HUDEP-2 (cell line): Measurements from ENCODE around the gene MYOZ3.

ENCODE experiments used
- DNase-seq, 76 experiments: peaks; one replicate each; lab custom pipeline; 2025; ENCODE audit not compliant: unreplicated experiment in 76 of 76; lab: John Stamatoyannopoulos, UW

The MYOZ3 gene

GRCh38 chr5:150656191-150657132, 4.6 kb upstream of the MYOZ3 start:
- peak in 41 of 76 experiments; percentile 6 to 64 (median 37) for DNase-seq

- no peak for DNase-seq
Observed at GRCh38 chr5:150658121-150658520, 2.9 kb upstream of the MYOZ3 start.

GRCh38 chr5:150658699-150659265, 2.3 kb upstream of the MYOZ3 start:
- no peak for DNase-seq

- DNase-seq = no peak
Observed at GRCh38 chr5:150659360-150660107, 1.5 kb upstream of the MYOZ3 start.

GRCh38 chr5:150660108-150660831, 781 bp upstream of the MYOZ3 start:
- DNase-seq = no peak

- DNase-seq = no peak
Observed at GRCh38 chr5:150661821-150662596, 958 bp downstream of the MYOZ3 start.

GRCh38 chr5:150662731-150663516, 1.9 kb downstream of the MYOZ3 start:
- no peak for DNase-seq

- DNase-seq = no peak
Observed at GRCh38 chr5:150663936-150664335, 2.9 kb downstream of the MYOZ3 start.

- DNase-seq = no peak
Observed at GRCh38 chr5:150665044-150665443, 4.0 kb downstream of the MYOZ3 start.

- DNase-seq = no peak
Observed at GRCh38 chr5:150670275-150670947, 9.4 kb downstream of the MYOZ3 start.

GRCh38 chr5:150670948-150671310, 9.9 kb downstream of the MYOZ3 start:
- DNase-seq = no peak

GRCh38 chr5:150671509-150672236, 10.6 kb downstream of the MYOZ3 start:
- no peak for DNase-seq

- no peak for DNase-seq
Observed at GRCh38 chr5:150672237-150672883, 11.3 kb downstream of the MYOZ3 start.

- DNase-seq = no peak
Observed at GRCh38 chr5:150672884-150673275, 11.8 kb downstream of the MYOZ3 start.

GRCh38 chr5:150674341-150674821, 13.3 kb downstream of the MYOZ3 start:
- no peak for DNase-seq

- DNase-seq = no peak
Observed at GRCh38 chr5:150675069-150675468, 14.0 kb downstream of the MYOZ3 start.

- DNase-seq = no peak
Observed at GRCh38 chr5:150676578-150676977, 15.5 kb downstream of the MYOZ3 start.
